Uterus (tissue), 2 donors: Measurements from ENCODE around the gene PXMP4.

ENCODE experiments used
- POLR2A ChIP-seq, 2 donors: fragments of 450-650 bp; IDR thresholded peaks; one replicate each; pipeline ENCODE4 v1.6.1; 2016; ENCODE audit warnings: antibody characterized with exemption in 2 of 2, mild to moderate bottlenecking in 1 of 2, moderate library complexity in 1 of 2
- TF ChIP-seq, protein P1 (sequence below), 4 experiments: fragments of 200-600 bp in 2 of 4; fragments of 450-650 bp in 2 of 4; sonication (generic) in 2 of 4; IDR thresholded peaks; one replicate each; pipeline ENCODE4 v1.5.1; 2016 to 2019; ENCODE audit warnings: antibody characterized with exemption in 4 of 4, mild to moderate bottlenecking in 2 of 4, moderate library complexity in 1 of 4

DNA sequence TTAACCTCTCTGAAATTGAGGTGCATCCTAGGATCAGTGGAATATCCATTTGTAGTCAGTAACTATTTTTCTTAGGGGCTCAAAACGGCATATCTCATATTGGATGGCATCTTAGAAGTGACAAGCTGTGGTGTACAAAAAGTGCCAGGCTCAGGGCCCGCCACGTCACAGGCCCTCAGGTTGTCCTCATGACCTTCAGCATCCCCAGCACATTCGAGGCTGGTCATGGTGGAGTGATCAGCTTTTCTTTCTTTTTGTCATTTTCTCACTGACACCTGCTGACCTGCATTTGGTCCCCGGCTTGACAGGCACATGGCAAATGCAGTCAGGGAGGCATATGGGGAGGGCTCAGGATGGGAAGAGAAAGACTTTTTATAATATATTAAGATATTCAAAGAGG is 26.8 kb downstream of the PXMP4 start:
- TF ChIP-seq, protein P1, sequence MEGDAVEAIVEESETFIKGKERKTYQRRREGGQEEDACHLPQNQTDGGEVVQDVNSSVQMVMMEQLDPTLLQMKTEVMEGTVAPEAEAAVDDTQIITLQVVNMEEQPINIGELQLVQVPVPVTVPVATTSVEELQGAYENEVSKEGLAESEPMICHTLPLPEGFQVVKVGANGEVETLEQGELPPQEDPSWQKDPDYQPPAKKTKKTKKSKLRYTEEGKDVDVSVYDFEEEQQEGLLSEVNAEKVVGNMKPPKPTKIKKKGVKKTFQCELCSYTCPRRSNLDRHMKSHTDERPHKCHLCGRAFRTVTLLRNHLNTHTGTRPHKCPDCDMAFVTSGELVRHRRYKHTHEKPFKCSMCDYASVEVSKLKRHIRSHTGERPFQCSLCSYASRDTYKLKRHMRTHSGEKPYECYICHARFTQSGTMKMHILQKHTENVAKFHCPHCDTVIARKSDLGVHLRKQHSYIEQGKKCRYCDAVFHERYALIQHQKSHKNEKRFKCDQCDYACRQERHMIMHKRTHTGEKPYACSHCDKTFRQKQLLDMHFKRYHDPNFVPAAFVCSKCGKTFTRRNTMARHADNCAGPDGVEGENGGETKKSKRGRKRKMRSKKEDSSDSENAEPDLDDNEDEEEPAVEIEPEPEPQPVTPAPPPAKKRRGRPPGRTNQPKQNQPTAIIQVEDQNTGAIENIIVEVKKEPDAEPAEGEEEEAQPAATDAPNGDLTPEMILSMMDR (IDR thresholded peaks at IDR 0.05) = no peak
- TF ChIP-seq POLR2A (IDR thresholded peaks at IDR 0.05) = no peak
